ENCODE measurements around the gene SERPINE1. TPM values are rescaled to one million over a fixed set of nuclear protein-coding genes. Genes with fewer than 3 reads are reported as not detected.

Gene SERPINE1
- total RNA-seq, 2 experiments from 2014 or later = 0.29 to 1.2 TPM

DNA sequence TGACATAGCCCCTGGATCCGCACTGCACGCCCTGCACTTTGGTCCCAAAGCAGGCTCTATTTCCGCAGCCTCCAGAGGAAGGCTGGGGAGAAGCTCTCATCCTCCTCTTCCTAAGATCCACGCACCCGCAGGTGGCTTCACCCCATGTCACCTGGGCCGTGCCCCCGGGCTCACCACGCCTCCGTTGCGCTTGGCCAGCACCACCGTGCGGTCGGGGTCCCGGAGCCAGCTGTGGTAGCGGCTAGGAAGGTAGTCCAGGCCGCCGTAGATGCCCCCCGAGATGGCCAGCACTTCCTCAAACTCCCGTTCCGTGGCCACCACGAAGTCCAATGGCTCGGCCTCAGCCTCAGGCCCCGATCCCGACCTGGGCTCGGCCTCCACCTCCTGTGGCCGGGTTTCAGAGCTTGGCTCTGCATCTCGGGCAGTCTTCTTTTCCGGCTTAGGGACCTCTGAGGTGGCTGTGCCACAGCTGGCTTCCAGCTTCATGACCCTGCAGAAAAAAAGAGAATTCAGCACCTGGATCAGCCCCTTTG, 47.5 kb downstream of the SERPINE1 start:
- H3K27ac Mint-ChIP-seq = no peak overlapping the region
- H3K36me3 Mint-ChIP-seq = no peaks in the 10 kb centered on the region
- CTCF ChIA-PET = interaction anchor here (0.7 to 3.1 kb wide), 16 partner anchors 9 to 1795 kb away, joined by 3 to 37 read pairs (median 4); partner anchors contain the start of genes AP1S1, PLOD3, SLC12A9 and VGF
- no peaks in the 10 kb centered on the region for H3K9me3 Mint-ChIP-seq (ENCODE audit: low read depth)
- ATAC-seq (no peak), DNase-seq (no peak)
- peak overlapping the region; percentile 17 for H3K4me3 Mint-ChIP-seq
- peaks cover 32% of the 10 kb centered on the region for H3K4me1 Mint-ChIP-seq
- peaks cover 92% of the 10 kb centered on the region for H3K27me3 Mint-ChIP-seq

DNA sequence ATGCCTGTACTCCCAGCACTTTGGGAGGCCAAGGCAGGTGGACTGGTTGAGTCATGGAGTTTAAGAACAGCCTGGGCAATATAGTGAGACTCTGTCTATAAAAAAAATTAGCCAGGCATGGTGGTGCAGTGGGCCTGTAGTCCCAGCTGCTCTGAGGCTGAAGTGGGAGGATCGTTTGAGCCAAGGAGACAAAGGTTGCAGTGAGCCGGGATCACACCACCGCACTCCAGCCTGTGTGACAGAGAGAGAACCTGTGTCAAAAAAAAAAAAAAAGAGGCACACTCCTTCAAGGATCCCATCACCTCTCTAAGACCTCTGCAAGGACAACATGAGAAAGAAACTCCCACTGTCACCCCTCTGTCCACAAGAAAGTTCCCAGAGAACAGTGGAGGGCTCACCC, 48.8 kb downstream of the SERPINE1 start:
- Mint-ChIP-seq H3K36me3 (no peaks in the 10 kb centered on the region), H3K27ac (no peak overlapping the region), H3K9me3 (ENCODE audit: low read depth) (no peaks in the 10 kb centered on the region), H3K27me3 (peaks cover 83% of the 10 kb centered on the region), H3K4me3 (no peak overlapping the region), H3K4me1 (peaks cover 22% of the 10 kb centered on the region)
- no peak for DNase-seq
- ATAC-seq = no peak
- CTCF ChIA-PET = interaction anchor here (2.5 to 4.0 kb wide), 4 partner anchors 13 to 68 kb away, joined by 7 to 24 read pairs (median 15); no protein-coding TSS in a partner anchor

DNA sequence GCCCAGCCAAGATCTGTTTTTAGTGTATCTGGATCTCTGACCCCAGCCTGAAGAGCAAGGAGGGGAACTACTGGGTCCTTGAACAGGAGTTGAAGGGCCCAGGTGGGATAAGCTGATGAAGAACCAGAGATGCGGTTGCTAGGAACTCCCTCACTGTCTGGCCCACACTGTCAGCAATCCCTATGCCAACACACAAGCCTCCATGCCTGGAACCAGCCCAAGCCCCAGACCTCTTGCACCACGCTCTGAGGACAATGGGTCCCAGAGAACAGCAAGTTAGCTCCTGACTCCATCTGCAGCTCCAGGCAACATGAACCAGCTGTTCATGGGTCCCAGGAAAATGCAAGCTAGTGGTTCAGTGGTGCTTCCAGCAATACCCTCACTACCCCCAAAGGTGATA, 50.7 kb downstream of the SERPINE1 start:
- Mint-ChIP-seq H3K4me1 (peaks cover 15% of the 10 kb centered on the region), H3K9me3 (ENCODE audit: low read depth) (no peaks in the 10 kb centered on the region), H3K36me3 (no peaks in the 10 kb centered on the region), H3K4me3 (no peak overlapping the region), H3K27me3 (peaks cover 78% of the 10 kb centered on the region), H3K27ac (no peak overlapping the region)
- CTCF ChIA-PET = interaction anchor here (1.0 to 4.0 kb wide), 5 partner anchors 14 to 66 kb away, joined by 3 to 24 read pairs (median 7); no protein-coding TSS in a partner anchor
- ATAC-seq = no peak
- DNase-seq = no peak

DNA sequence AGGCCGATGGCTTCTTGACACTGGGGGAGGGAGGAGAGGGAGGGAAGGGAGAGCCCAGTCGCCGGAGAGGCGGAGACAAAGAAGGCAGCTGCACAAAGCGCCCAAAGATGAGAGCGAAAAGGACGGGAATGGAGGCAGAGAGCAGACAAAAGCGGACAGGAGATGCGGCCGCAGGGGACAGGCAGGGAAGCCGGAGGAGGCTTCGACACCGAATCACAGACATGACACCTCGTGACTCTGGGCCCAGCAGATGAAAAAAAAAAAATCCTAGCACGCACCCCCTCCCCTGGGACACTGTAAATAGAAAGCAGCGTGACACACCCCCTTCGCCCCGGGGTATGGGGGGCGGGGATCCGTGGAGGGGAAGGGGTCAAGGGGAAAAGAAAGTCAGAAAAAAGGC, 52.2 kb downstream of the SERPINE1 start:
- CTCF ChIA-PET = interaction anchor here (1.6 to 4.0 kb wide), 2 partner anchors 13 to 35 kb away, joined by 5 to 24 read pairs; no protein-coding TSS in a partner anchor
- Mint-ChIP-seq H3K27me3 (peaks cover 67% of the 10 kb centered on the region), H3K36me3 (no peaks in the 10 kb centered on the region), H3K27ac (no peak overlapping the region), H3K9me3 (ENCODE audit: low read depth) (no peaks in the 10 kb centered on the region), H3K4me3 (no peak overlapping the region), H3K4me1 (peaks cover 6% of the 10 kb centered on the region)
- DNase-seq (no peak), ATAC-seq (no peak)

DNA sequence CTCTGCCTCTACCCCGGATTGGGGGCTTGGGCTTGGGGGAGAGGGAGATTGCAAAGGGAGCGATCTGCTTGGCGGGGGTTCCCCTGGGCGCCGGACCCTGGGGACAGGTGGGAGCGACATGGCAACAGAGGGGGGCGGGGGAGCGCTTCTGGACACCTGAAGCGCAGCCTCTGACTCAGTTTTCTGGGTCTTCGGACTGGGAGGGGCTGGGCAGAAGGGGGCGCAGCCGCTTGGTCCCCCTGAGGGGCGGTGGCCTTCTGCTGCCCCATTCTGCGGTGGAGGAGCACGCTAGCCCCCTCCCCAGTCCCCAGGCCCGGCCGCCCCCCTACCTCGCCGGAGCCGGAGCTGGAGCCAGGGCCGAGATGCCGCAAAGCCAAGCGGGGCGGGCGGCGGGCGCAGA, 52.8 kb downstream of the SERPINE1 start:
- no peak for DNase-seq

DNA sequence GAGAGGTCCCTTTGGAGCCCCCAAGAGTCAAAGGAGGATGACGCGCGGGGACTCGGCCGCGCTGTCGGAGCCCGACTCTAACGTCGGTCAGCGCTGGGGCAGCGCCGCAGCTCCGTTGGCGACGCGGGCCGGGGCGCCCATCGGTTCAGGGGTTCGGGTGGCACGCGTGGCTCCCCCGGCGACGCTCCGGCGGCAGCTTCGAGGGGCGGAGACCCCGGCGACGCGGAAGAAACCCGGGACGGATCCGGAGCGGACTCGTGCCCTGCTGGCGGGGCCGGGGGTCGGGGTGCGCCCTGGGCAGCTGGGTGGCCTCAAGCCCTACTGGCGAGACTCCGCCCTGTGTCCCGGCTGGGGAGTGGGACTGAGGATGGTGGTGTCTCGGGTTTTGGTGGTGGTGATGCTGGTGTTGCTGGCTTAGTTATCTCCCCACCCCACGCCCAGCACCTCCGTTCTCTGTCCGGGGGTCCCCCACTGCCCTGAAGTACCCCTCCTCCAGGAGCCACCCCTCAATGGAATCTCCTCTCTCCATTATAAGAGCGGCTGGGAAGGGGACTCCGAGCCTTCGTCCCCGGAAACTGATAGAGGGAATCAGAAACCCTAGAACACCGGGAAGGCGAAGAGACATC, 53.3 kb downstream of the SERPINE1 start, which contains the start of gene NAT16:
NAT16 (minus strand) TSS at position 164 of the 626 bp plus-strand sequence. CDS start 5,486 bp downstream, outside the sequence.
- no peak within 1 kb of the TSS for H3K4me3 Mint-ChIP-seq
- ATAC-seq = no peak
- CTCF ChIA-PET = interaction anchor here (1.0 to 1.6 kb wide), 2 partner anchors 11 to 36 kb away, joined by 3 to 5 read pairs; no protein-coding TSS in a partner anchor
- H3K27me3 Mint-ChIP-seq = peaks cover 63% of the 10 kb centered on the region
- no peak for DNase-seq
- no peaks in the 10 kb centered on the region for H3K9me3 Mint-ChIP-seq (ENCODE audit: low read depth)
- no peak within 1 kb of the TSS for H3K27ac Mint-ChIP-seq
- H3K36me3 Mint-ChIP-seq = no peaks in the 10 kb centered on the region
- peaks cover 3% of the 10 kb centered on the region for H3K4me1 Mint-ChIP-seq

More for the DNA sequence above, 52.8 kb downstream of the SERPINE1 start:
- Mint-ChIP-seq H3K4me3 (no peak overlapping the region), H3K36me3 (no peaks in the 10 kb centered on the region), H3K27me3 (peaks cover 63% of the 10 kb centered on the region), H3K27ac (no peak overlapping the region), H3K4me1 (peaks cover 3% of the 10 kb centered on the region), H3K9me3 (ENCODE audit: low read depth) (no peaks in the 10 kb centered on the region)
- ATAC-seq = no peak
- CTCF ChIA-PET = interaction anchor here (1.0 to 1.6 kb wide), 2 partner anchors 11 to 36 kb away, joined by 3 to 5 read pairs; no protein-coding TSS in a partner anchor

DNA sequence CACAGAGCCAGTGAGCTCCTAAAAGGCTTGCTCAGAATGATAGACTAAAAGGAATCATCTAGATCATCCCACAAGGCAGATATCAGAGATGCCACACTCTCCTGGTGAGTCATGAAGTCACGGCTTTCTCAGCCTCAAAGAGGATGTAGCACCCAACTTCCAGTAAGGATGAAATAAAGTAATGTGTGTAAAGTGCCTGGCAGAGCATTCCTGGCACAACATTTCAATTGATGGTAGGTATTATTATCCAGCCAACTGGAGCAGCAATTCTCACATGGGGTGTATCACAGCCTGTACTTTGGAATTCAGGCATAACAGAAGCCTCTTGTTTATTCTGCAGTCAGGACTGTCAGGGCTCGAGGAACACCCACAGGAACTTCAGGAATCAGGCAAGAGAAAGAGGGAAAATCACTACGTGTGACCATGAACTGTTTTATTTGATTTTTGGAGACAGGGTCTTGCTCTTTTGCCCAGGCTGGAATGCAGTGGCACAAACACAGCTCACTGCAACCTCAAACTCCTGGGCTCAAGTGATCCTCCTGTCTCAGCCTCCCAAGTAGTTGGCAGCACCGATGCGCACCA, 58.4 kb downstream of the SERPINE1 start:
- CTCF ChIA-PET = interaction anchor here (1.2 to 1.9 kb wide), 5 partner anchors 15 to 106 kb away, joined by 3 to 6 read pairs (median 4); no protein-coding TSS in a partner anchor
- DNase-seq = no peak
- peaks cover 32% of the 10 kb centered on the region for H3K27me3 Mint-ChIP-seq
- ATAC-seq = no peak
- H3K4me1 Mint-ChIP-seq = peaks cover 3% of the 10 kb centered on the region
- no peaks in the 10 kb centered on the region for H3K9me3 Mint-ChIP-seq (ENCODE audit: low read depth)
- no peak overlapping the region for H3K27ac Mint-ChIP-seq
- H3K36me3 Mint-ChIP-seq = no peaks in the 10 kb centered on the region
- no peak overlapping the region for H3K4me3 Mint-ChIP-seq

DNA sequence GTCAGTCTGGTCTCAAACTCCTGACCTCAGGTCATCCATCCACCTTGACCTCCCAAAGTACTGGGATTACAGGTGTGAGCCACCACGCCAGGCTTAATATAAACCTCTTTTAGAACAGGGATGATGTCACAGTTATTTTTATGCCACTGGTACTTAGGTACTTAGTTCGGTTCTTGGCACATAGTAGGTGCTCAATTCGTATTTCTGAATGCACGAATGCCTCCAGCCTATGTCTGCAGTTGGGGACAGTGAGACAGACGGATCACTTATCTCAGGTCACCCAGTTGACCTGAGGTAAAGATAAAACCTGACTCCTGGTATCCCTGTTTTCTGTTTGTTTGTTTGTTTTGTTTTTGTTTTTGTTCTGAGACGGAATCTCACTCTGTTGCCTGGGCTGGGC, 59.3 kb downstream of the SERPINE1 start:
- no peaks in the 10 kb centered on the region for H3K9me3 Mint-ChIP-seq (ENCODE audit: low read depth)

DNA sequence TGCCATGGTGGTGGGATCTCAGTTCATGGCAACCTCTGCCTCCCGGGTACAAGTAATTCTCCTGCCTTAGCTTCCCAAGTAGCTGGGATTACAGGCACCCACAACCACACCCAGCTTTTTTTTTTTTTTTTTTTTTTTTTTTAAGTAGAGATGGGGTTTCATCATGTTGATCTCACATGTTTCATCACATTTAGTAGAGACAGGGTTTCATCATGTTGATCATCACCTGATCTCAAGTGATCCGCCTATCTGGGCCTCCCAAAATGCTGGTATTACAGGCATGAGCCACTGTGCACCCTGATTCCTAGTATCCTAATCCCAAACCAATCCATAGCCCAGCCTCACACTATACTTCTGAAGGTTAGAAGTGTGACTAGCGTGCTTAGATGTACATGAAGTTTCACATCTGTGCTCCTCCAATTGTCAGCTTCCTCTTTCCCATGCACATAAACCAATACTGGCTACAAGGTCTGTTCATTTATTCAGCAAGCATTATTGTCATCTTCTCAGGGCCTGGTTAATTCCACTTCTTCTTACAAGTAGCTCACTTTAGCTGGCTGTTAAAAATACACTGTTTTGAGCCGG, 60.0 kb downstream of the SERPINE1 start:
- no peaks in the 10 kb centered on the region for H3K9me3 Mint-ChIP-seq (ENCODE audit: low read depth)
- H3K27ac Mint-ChIP-seq = no peak overlapping the region
- CTCF ChIA-PET = interaction anchor here (0.6 to 2.0 kb wide), 5 partner anchors 13 to 1028 kb away, joined by 3 to 6 read pairs (median 3); partner anchors contain the start of gene TRAPPC14

More for the DNA sequence above, 59.3 kb downstream of the SERPINE1 start:
- H3K36me3 Mint-ChIP-seq = no peaks in the 10 kb centered on the region
- CTCF ChIA-PET = interaction anchor here (0.7 to 2.0 kb wide), 5 partner anchors 12 to 1027 kb away, joined by 3 to 6 read pairs (median 3); partner anchors contain the start of gene TRAPPC14
- H3K4me3 Mint-ChIP-seq = no peak overlapping the region
- peaks cover 3% of the 10 kb centered on the region for H3K4me1 Mint-ChIP-seq
- DNase-seq (no peak), ATAC-seq (no peak)
- H3K27me3 Mint-ChIP-seq = peaks cover 25% of the 10 kb centered on the region
- H3K27ac Mint-ChIP-seq = no peak overlapping the region

More for the DNA sequence above, 60.0 kb downstream of the SERPINE1 start:
- ATAC-seq = no peak
- Mint-ChIP-seq H3K27me3 (peaks cover 22% of the 10 kb centered on the region), H3K4me1 (peaks cover 3% of the 10 kb centered on the region), H3K4me3 (no peak overlapping the region), H3K36me3 (no peaks in the 10 kb centered on the region)
- no peak for DNase-seq

Small RNA genes lying within 50 kb of the gene (microRNA-seq; reads per million reads assigned to microRNA genes)
- gene MIR4653 = not detected

Other genes starting within 250 kb of the SERPINE1 start
- gene UFSP1, start 237.4 kb upstream of the SERPINE1 start, total RNA-seq = 1 to 10 TPM; 2.3 to 2.7 TPM
- gene ACHE, start 231.2 kb upstream of the SERPINE1 start, total RNA-seq = under 1 TPM in 1 of 2 experiments, not detected in 1; 0.23 TPM
- not detected for gene MUC3A, start 177.6 kb upstream of the SERPINE1 start, total RNA-seq
- gene MUC12, start 157.5 kb upstream of the SERPINE1 start, total RNA-seq = under 1 TPM; 0.64 to 0.68 TPM
- gene MUC17, start 107.0 kb upstream of the SERPINE1 start, total RNA-seq = not detected
- 100 to 1,000 TPM in 1 of 2 experiments, 10 to 100 TPM in 1; 68.2 to 110 TPM for gene TRIM56, start 41.6 kb upstream of the SERPINE1 start, total RNA-seq
- 10 to 100 TPM; 49.9 to 51.7 TPM for gene AP1S1, start 27.4 kb downstream of the SERPINE1 start, total RNA-seq
- under 1 TPM; 0.44 to 0.66 TPM for gene VGF, start 38.5 kb downstream of the SERPINE1 start, total RNA-seq
- not detected for gene NAT16, start 53.2 kb downstream of the SERPINE1 start, total RNA-seq
- gene MOGAT3, start 73.9 kb downstream of the SERPINE1 start, total RNA-seq = not detected
- gene PLOD3, start 90.5 kb downstream of the SERPINE1 start, total RNA-seq = 10 to 100 TPM; 41.6 to 42.3 TPM
- gene ZNHIT1, start 91.1 kb downstream of the SERPINE1 start, total RNA-seq = 10 to 100 TPM; 56.6 to 57.1 TPM
- gene CLDN15, start 110.7 kb downstream of the SERPINE1 start, total RNA-seq = 10 to 100 TPM; 21.6 TPM
- gene FIS1, start 118.0 kb downstream of the SERPINE1 start, total RNA-seq = 100 to 1,000 TPM in 1 of 2 experiments, 10 to 100 TPM in 1; 86.7 to 117 TPM
- 1 to 10 TPM; 4.7 to 4.8 TPM for gene IFT22, start 194.7 kb downstream of the SERPINE1 start, total RNA-seq
- gene COL26A1, start 235.8 kb downstream of the SERPINE1 start, total RNA-seq = not detected

All from activated CD8-positive, alpha-beta memory T cell treated with anti-CD3 and anti-CD28 coated beads, Interleukin-2, amount 10 ng/mL, durations not matched to agents 7 days and 5 days (primary cell).